A673 (cell line): ENCODE data around the gene GRIP1.

ENCODE experiments used
- EZH2 ChIP-seq: fragments of 200-600 bp; sonication (generic); IDR thresholded peaks from 2 replicates; pipeline ENCODE4 v1.6.1; 2017; ENCODE audit warnings: borderline replicate concordance, low read depth, mild to moderate bottlenecking, mixed read lengths, antibody characterized with exemption, low read length; ENCODE audit not compliant: poor library complexity, severe bottlenecking
- TF ChIP-seq, protein P1 (sequence below): fragments of 300-800, 200-600 bp; sonication (generic); conservative IDR thresholded peaks from 2 replicates; pipeline ENCODE4 v1.5.1; 2017; ENCODE audit warnings: low read depth, mild to moderate bottlenecking, antibody characterized with exemption, low read length, moderate library complexity, mixed read lengths

DNA sequence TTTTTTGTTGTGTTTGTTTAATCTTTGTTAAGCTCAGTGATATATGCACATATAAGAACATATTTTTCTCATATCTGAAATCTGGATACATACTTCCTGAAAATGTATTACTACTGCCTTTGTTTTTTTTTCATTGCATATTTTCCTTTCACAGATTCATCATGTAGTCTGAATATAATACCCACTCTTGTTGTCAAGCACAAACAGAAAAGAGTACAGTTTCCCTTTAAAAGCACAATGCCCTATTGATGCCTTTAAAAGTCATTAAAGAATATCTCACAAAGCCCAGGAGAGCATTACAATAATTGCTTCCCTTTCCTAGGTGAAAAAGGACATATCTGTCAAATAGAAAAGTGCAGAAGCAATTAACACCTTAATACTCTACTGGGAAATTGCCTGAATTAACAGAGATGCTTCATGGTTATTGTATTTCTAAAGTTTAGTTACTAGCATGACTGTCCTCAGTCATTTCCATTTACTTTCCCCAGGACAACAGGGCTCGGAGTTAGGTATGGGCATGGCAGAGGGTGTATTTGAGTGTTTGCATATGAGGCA lies 107.4 kb downstream of the GRIP1 start:
- TF ChIP-seq, protein P1, sequence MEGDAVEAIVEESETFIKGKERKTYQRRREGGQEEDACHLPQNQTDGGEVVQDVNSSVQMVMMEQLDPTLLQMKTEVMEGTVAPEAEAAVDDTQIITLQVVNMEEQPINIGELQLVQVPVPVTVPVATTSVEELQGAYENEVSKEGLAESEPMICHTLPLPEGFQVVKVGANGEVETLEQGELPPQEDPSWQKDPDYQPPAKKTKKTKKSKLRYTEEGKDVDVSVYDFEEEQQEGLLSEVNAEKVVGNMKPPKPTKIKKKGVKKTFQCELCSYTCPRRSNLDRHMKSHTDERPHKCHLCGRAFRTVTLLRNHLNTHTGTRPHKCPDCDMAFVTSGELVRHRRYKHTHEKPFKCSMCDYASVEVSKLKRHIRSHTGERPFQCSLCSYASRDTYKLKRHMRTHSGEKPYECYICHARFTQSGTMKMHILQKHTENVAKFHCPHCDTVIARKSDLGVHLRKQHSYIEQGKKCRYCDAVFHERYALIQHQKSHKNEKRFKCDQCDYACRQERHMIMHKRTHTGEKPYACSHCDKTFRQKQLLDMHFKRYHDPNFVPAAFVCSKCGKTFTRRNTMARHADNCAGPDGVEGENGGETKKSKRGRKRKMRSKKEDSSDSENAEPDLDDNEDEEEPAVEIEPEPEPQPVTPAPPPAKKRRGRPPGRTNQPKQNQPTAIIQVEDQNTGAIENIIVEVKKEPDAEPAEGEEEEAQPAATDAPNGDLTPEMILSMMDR, result no peak
- TF ChIP-seq EZH2, result no peak
